ENCODE results near the gene CIAPIN1.

Gene CIAPIN1

DNA sequence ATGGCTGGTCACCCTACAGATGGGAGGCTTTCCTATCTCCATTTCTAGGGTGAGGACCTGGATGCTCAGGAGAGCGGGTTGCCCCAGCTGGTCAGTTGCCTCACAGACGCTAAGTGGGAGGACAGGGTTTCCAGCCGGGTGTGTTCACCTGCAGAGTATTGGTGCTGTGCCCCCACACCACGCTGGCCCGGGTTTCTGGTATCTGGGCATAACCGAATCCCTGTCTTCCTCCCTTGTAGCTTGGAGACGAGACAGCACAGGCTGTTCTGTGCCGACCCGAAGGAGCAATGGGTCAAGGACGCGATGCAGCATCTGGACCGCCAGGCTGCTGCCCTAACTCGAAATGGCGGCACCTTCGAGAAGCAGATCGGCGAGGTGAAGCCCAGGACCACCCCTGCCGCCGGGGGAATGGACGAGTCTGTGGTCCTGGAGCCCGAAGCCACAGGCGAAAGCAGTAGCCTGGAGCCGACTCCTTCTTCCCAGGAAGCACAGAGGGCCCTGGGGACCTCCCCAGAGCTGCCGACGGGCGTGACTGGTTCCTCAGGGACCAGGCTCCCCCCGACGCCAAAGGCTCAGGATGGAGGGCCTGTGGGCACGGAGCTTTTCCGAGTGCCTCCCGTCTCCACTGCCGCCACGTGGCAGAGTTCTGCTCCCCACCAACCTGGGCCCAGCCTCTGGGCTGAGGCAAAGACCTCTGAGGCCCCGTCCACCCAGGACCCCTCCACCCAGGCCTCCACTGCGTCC is 65.2 kb downstream of the CIAPIN1 start:
- FAIRE-seq = no peak

DNA sequence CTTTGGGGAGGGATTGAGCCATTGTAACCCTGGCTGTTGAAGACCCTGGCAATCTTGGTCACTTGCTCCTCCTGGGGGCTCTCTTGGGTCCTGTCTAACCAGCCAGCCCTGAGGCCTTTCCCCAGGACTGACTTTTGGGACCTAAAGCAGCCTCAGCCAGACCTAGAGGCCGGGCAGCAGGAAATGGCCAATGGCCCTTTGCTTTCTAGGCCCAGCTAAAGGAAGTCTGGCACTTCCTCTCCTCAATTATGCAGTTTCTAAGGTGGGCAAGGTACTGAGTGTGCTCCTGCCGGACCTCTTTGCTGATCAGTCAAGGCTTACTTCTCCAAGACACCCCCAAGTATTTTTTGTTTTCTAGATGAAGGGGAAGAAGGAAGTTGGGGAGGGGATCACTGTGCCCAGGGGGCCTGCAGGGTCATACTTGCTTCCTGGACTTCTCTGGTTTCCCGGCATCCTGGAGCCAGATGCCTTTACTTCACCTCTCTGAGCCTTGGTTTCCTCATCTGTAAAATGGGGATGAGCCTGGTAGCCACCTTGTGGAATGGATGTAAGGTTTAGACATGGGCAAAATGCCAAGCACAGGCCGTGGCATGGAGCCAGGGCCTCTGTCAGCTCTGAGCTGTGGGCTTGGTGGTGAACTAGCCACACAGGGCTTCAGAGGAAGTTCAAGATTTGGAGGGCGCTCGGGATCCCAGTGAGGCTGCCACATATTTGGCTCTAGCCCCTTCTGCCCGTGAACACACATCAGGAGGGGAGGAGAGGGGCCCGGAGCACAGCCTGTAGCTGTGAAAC is 66.3 kb downstream of the CIAPIN1 start:
- no peak for FAIRE-seq

DNA sequence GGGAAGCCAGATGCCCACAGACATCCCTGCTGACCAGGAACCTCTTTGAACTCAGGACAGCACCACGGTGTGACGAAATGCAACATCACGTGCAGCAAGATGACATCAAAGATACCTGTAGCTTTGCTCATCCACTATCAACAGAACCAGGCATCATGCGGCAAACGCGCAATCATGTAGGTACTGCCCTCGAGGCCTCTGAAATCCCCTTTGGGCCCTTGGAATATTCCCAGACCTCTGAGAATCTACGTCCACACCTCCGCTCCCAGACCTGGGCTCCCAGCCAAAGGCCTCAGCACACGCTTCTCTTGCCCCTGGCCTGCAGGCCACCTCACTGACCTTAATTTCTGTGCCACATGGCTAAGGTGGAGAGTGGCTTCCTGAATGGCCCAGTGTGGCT is 67.6 kb downstream of the CIAPIN1 start:
- no peak for FAIRE-seq

Measured in islet of Langerhans (tissue), 1 donor.